T-helper 2 cell treated with Interferon-gamma antibody and Interleukin-4, amounts not matched to agents 5 μg/mL and 100 μg/mL, for 36 hours (primary cell): ENCODE measurements around the gene DNAAF9.

Experiments used
- DNase-seq: peaks from one replicate; pipeline ENCODE4 v3.0.0; 2021; ENCODE audit warnings: low spot score
- H3K27ac Mint-ChIP-seq: one replicate; pipeline ENCODE4 v1.8.0; 2021; ENCODE audit warnings: mild to moderate bottlenecking, mixed read lengths
- H3K27me3 Mint-ChIP-seq: one replicate; pipeline ENCODE4 v1.8.0; 2021; ENCODE audit warnings: low read depth, mixed read lengths
- H3K36me3 Mint-ChIP-seq: one replicate; pipeline ENCODE4 v1.8.0; 2021; ENCODE audit warnings: low read depth, mixed read lengths
- H3K4me1 Mint-ChIP-seq: one replicate; pipeline ENCODE4 v1.8.0; 2021; ENCODE audit warnings: low read depth, mixed read lengths
- H3K4me3 Mint-ChIP-seq: one replicate; pipeline ENCODE4 v1.8.0; 2022; ENCODE audit warnings: mild to moderate bottlenecking, moderate library complexity, mixed read lengths
- H3K9me3 Mint-ChIP-seq: one replicate; pipeline ENCODE4 v1.8.0; 2021; ENCODE audit warnings: mixed read lengths

The DNAAF9 gene

DNA sequence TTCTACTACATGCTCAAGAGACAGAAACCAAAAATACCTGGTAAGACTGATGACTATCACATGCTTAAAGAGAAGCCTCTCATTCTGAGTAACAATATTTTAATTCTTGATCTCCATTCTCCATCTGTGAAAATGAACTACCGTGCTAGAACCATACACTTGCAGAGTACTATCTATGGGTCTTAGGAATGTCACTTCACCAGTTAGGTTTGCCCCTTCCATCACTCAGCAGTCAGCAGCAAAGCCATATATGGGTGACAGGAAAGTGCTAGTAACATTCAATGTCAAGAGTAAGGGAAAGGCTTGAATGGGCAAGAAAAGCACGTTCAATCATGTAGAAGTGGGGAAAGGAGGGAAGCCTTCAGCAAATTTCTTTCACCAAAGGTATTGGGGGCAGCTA is 2.3 kb downstream of the DNAAF9 start:
- H3K36me3 Mint-ChIP-seq: peaks cover 2% of the 10 kb centered on the region
- H3K4me1 Mint-ChIP-seq: peaks cover 31% of the 10 kb centered on the region
- no peak overlapping the region for H3K27ac Mint-ChIP-seq
- H3K27me3 Mint-ChIP-seq: peaks cover 7% of the 10 kb centered on the region
- peak overlapping the region; percentile 17 for H3K4me3 Mint-ChIP-seq
- DNase-seq: no peak
- no peaks in the 10 kb centered on the region for H3K9me3 Mint-ChIP-seq

DNA sequence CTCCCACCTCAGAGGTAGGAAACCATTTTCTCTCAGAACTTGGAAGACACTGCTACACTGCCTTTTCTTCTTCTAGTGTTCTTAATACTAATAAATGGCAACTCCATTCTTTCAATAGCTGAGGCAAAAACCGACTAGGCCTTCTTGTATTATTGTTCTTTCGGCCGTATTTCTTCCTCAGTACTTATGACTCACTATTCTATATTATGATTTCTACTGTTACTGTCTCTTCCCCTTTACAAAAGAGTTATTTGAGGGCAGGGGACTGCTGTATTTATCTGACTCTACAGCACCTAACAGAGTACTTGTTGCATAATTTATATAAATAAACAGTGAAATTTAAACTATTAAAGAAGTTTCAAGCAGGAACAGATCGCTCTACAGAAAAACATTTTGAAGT is 3.1 kb downstream of the DNAAF9 start:
- H3K4me3 Mint-ChIP-seq: no peak overlapping the region

DNA sequence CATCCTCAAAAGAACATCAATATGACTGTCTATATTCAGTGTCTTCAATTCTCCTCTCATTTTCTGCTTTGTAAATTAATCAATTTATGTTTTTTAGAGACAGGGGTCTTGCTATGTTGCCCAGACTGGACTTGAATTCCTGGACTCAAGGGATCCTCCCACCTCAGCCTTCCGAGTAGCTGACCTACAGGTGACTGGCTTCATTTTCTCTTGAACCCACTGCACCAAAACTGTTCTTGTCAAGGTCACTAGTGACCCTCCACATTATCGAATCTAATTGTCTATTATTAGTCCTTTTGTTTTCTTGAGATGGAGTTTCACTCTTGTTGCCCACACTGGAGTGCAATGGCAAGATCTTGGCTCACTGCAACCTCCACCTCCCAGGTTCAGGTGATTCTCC is 3.7 kb downstream of the DNAAF9 start:
- no peak for DNase-seq
- H3K27me3 Mint-ChIP-seq: peaks cover 7% of the 10 kb centered on the region
- no peak overlapping the region for H3K27ac Mint-ChIP-seq
- H3K4me3 Mint-ChIP-seq: no peak overlapping the region
- H3K36me3 Mint-ChIP-seq: peaks cover 2% of the 10 kb centered on the region
- H3K4me1 Mint-ChIP-seq: peaks cover 31% of the 10 kb centered on the region
- no peaks in the 10 kb centered on the region for H3K9me3 Mint-ChIP-seq

More for the DNA sequence above, 3.1 kb downstream of the DNAAF9 start:
- H3K9me3 Mint-ChIP-seq: no peaks in the 10 kb centered on the region
- H3K27ac Mint-ChIP-seq: no peak overlapping the region
- H3K27me3 Mint-ChIP-seq: peaks cover 7% of the 10 kb centered on the region
- H3K36me3 Mint-ChIP-seq: peaks cover 2% of the 10 kb centered on the region
- peaks cover 31% of the 10 kb centered on the region for H3K4me1 Mint-ChIP-seq
- no peak for DNase-seq

DNA sequence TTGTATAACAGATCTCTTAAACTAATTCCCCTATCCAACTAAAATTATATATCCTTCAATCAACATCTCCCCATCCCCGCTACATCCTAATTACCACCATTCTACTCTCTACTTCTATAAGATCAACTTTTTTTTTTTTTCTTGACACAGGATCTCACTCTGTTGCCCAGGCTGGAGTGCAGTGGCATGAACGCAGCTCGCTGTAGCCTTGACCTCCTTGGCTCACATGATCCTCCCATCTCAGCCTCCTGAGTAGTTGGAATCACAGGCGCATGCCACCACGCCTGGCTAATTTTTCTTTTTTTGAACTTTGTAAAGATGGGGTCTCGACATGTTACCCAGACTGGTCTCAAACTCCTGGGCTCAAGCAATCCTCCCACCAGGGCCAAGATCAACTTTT is 5.0 kb downstream of the DNAAF9 start:
- Mint-ChIP-seq H3K4me3 (no peak overlapping the region), H3K27me3 (peaks cover 10% of the 10 kb centered on the region), H3K4me1 (peaks cover 25% of the 10 kb centered on the region), H3K9me3 (no peaks in the 10 kb centered on the region), H3K27ac (no peak overlapping the region), H3K36me3 (peaks cover 2% of the 10 kb centered on the region)
- no peak for DNase-seq

DNA sequence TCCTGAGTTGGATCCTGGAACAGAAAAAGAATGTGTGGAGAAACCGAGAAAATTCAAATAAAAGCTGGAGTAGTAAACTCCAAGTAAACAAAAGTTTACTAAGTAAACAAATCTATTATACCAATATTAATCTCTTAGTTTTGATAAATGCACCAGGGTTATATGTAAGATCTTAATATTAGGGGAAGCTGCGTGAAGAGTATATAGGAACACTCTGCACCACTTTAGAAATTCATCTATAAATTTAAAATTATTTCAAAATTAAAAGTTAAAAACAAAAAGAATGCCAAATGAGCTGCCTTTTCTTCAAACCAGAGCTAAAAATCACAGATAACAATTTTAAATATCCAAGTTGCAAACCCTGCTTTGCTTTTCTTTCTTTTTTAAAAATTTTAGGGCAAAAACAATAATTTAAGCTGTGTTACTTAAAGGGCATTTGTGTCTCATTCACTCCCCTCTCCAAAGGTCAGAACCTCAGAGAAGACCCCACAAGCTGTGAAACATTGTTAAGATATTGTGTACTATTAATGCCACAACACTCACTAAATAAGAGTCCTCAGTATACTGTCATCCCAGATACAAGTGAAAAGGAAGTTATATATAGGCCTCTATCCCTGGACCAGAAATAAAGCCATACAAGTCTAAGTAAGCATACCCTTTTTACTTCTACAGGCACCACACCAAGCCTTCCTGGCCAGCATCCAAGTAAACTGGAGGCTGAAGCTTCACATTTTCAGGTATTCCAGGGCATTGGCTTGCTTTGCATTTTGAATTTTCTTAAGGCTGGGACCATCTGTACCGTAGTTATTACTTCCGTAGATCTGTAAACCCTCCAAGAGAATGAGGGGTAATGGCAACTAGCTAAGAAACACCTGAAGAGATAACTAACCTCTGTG is 7.0 kb downstream of the DNAAF9 start:
- peaks cover 10% of the 10 kb centered on the region for H3K4me1 Mint-ChIP-seq
- DNase-seq: no peak
- H3K27me3 Mint-ChIP-seq: peaks cover 7% of the 10 kb centered on the region
- H3K9me3 Mint-ChIP-seq: peaks cover 9% of the 10 kb centered on the region
- H3K4me3 Mint-ChIP-seq: no peak overlapping the region
- no peaks in the 10 kb centered on the region for H3K36me3 Mint-ChIP-seq
- no peak overlapping the region for H3K27ac Mint-ChIP-seq

DNA sequence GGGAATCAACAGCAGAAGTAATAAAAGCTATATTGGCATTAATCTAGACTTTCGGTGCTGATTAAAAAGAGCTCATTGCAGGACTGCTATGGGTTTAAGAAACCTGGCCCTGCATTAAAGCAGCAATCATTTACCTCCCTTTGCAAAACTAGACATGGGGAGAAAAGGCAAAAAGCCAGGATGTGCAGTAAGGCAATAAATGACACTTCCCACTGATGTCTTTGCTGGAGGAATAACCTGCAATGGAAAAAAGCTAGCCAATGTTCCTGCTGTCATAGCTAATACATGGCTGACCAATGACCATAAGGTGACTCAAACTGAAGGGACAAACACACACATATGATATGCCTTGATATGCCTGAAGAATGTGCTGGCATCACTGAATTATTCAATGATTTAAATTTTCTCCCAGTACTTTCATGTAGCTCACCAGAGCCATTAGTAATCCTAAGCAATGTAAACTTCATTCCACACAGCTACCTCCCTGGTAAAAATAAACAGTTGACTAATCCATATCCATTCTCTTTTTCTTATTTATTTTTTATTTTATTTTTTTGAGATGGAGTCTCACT is 8.7 kb downstream of the DNAAF9 start:
- no peak overlapping the region for H3K4me3 Mint-ChIP-seq
- no peaks in the 10 kb centered on the region for H3K36me3 Mint-ChIP-seq
- H3K4me1 Mint-ChIP-seq: peaks cover 2% of the 10 kb centered on the region
- H3K9me3 Mint-ChIP-seq: peaks cover 9% of the 10 kb centered on the region
- H3K27me3 Mint-ChIP-seq: peaks cover 7% of the 10 kb centered on the region
- no peak overlapping the region for H3K27ac Mint-ChIP-seq
- no peak for DNase-seq

DNA sequence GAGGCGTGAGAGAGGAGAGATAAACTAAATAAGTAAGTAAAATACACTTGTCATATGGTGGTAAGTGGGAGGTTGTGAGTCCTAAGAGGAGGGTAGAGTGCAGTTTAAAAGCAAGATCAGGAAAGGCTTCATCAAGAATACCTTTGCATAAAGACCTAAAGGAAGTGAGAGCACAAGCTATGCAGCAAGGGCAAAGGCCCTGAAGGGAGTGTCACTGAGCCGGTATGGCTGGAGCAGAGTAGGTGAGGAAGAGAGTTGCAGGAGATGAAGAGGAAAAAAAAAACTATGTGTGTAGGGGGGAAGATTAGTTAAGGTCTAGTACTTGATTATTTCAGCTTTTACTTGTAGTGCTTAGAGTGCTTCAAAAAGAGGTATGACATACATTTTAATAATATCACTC is 11.0 kb downstream of the DNAAF9 start:
- H3K27me3 Mint-ChIP-seq: peaks cover 5% of the 10 kb centered on the region
- no peaks in the 10 kb centered on the region for H3K36me3 Mint-ChIP-seq
- H3K27ac Mint-ChIP-seq: no peak overlapping the region
- H3K9me3 Mint-ChIP-seq: peaks cover 9% of the 10 kb centered on the region
- no peaks in the 10 kb centered on the region for H3K4me1 Mint-ChIP-seq
- H3K4me3 Mint-ChIP-seq: no peak overlapping the region
- DNase-seq: no peak

DNA sequence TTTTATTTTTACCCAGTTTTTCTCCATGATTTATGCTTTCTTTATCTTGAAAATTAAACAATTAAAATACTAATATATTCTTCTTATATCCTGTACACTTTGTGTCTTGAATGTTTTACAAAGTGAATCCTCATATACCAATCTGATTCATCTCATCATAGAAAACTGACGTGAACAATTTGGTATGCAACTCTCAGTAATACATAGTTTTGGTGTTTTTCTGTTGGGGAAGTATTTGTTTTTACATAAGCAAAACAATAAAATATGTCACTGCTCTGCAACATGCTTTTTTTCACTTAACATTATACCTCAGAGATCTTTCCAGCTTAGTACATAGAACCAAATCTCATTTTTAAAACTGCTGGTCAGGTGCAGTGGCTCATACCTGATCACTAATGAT is 14.7 kb downstream of the DNAAF9 start:
- Mint-ChIP-seq H3K9me3 (peaks cover 9% of the 10 kb centered on the region), H3K27me3 (peaks cover 5% of the 10 kb centered on the region), H3K36me3 (peaks cover 4% of the 10 kb centered on the region), H3K4me3 (no peak overlapping the region), H3K27ac (no peak overlapping the region), H3K4me1 (peaks cover 1% of the 10 kb centered on the region)
- DNase-seq: no peak

DNA sequence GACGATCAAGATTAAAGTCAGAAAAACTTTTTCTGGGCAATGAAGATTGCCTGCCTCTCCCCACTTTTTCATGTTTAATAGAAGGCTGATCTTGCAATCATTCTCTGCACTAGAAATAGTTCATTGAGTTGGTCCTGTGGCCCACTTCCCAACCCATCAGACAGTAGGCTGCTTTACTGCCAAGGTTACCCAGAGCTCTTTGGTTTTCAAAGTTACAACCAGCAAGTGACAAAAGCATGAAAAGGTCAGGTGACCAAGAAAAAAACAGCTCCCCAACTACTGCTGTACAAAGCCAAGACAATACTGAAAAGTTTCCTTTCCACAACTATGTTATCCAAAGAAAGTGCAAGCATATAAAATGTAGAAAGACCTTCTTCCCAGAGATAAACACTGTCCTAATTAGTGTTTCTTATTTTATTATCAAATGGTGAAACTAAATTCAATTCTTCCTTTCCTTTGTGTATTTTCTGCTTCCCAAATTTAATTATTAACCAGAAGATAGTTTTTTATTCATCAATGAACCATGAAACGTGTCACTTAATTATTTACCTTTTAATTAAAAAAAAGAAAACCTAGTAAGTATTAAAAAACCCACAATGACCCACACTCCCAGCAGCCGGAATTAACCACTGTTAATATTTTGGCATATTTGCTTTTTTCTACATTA is 16.6 kb downstream of the DNAAF9 start:
- Mint-ChIP-seq H3K27me3 (peaks cover 4% of the 10 kb centered on the region), H3K4me1 (peaks cover 1% of the 10 kb centered on the region), H3K9me3 (peaks cover 16% of the 10 kb centered on the region), H3K4me3 (no peak overlapping the region), H3K27ac (no peak overlapping the region), H3K36me3 (peaks cover 9% of the 10 kb centered on the region)
- DNase-seq: no peak

DNA sequence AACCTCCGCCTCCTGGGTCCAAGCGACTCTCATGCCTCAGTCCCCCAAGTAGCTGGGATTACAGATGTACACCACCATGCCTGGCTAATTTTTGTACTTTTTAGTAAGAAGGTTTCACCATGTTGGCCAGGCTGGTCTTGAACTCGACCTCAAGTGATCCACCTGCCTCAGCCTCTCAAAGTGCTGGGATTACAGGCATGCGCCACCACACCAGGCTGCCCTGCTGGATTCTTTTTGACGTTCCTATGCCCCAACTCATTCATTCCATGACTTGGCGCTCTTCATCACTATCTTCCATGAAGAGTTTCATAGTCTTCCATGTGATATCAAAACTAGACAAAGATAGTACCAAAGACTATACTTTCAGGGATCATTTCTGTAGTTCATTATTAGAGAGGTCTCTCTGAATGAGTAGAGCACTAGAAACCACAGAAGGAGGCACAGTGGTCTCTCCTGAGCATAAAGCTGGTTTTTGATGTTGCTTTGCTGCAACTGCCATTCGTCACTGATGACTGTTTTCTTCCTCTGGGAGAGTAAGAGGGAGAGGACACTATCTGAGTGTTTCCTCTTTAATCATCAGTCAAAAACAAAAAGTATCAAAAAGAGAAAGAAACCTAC is 23.5 kb downstream of the DNAAF9 start:
- H3K4me3 Mint-ChIP-seq: peak overlapping the region; percentile 24
- peaks cover 27% of the 10 kb centered on the region for H3K9me3 Mint-ChIP-seq
- peaks cover 6% of the 10 kb centered on the region for H3K27me3 Mint-ChIP-seq
- H3K4me1 Mint-ChIP-seq: peaks cover 10% of the 10 kb centered on the region
- peak; percentile 57 for DNase-seq
- H3K27ac Mint-ChIP-seq: peak overlapping the region; percentile 31
- peaks cover 16% of the 10 kb centered on the region for H3K36me3 Mint-ChIP-seq

DNA sequence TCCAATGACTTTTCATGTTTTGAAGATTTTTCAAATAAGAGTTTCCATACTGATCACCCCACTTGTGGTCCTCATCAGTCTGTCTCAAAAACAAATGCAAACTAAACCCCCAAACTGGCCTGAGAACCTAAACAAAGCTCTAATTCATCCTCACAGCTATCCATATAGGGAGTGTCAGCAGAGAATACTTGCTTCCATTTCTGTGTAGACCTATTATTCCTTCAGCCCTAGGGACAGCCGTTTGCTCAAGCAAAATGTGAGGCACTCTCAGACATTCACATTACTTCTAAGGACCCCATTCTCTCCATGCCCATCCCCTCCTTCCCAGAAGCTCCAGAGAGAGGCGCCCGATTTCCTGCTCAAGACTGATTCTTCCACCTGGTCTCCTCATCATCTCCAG is 24.6 kb downstream of the DNAAF9 start:
- Mint-ChIP-seq H3K27ac (no peak overlapping the region), H3K27me3 (peaks cover 4% of the 10 kb centered on the region), H3K9me3 (peaks cover 27% of the 10 kb centered on the region), H3K4me3 (no peak overlapping the region), H3K36me3 (peaks cover 12% of the 10 kb centered on the region), H3K4me1 (peaks cover 10% of the 10 kb centered on the region)
- DNase-seq: no peak

DNA sequence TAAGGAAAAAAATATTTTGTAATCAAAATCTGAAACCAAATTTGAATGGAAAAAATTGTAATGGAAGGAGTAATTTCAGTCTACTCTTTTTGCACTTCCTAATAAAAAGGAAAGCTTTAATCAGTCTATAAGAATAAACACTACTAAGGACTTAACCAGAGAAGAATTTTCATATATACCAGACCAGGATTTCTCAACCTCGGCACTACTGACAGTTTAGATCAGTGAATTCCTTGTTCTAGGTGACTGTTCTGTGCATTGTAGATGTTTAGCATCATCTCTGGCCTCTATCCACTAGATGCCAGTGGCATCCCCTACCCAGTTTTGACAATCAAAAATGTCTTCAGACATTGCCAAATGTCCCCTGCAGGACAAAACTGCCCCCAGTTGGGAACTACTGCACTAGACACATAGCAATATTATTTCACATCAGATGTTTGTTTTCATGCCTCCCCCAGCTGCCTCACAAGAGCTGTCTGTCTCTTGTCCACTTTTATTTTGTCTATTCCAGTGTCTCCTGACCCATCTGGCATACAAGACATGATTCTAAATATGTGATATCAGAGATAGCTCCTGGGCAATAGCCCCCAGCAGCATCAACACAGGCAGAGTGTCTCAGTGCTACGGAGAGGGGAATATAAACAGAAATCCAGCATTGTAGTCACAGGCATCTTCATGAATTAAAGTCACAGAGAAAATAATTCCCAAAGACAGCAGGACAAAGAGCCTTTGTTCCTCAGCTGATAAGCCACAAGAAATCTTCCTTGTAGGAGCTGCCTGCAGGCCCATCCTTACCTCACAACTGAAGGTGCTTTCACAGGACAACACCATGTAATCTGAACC is 27.0 kb downstream of the DNAAF9 start:
- no peak overlapping the region for H3K27ac Mint-ChIP-seq
- H3K27me3 Mint-ChIP-seq: peaks cover 4% of the 10 kb centered on the region
- H3K9me3 Mint-ChIP-seq: peaks cover 10% of the 10 kb centered on the region
- peaks cover 10% of the 10 kb centered on the region for H3K4me1 Mint-ChIP-seq
- H3K36me3 Mint-ChIP-seq: peaks cover 8% of the 10 kb centered on the region
- no peak overlapping the region for H3K4me3 Mint-ChIP-seq
- DNase-seq: no peak

DNA sequence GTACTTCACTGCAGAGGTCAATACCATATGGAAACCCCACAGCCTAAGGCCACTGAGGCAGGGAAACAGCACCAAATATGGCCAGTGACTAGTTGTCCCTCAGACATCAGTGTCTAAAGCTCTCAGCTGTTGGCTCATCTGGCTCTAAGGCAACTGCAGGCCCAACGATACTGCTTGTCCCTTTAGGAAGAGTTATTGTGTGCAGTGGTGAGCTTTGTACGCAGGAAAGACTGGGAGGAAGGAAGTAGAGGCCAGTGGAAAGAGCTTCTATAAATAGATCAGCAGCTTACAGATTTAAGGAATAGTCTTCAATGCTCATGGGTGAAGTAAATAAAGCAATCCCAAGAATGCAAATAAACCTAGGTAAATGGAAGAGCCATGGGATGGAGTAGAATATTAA is 29.3 kb downstream of the DNAAF9 start:
- no peak for DNase-seq
- Mint-ChIP-seq H3K27ac (no peak overlapping the region), H3K9me3 (no peaks in the 10 kb centered on the region), H3K4me3 (no peak overlapping the region), H3K36me3 (peaks cover 13% of the 10 kb centered on the region), H3K27me3 (peaks cover 4% of the 10 kb centered on the region), H3K4me1 (no peaks in the 10 kb centered on the region)
